Body of pancreas (tissue), 4 donors: ENCODE measurements around the gene JMJD6. TPM values are rescaled to one million over a fixed set of nuclear protein-coding genes. Genes with fewer than 3 reads are reported as not detected.
"Not testable (repeated sequence)": the region's sequence is repeated elsewhere in the genome, so short reads cannot be mapped to it uniquely, and the experiment has no call there.

Experiments used
- ATAC-seq: fragments of 150-250 bp; one replicate; pipeline ENCODE4 v1.9.1; 2016
- DNase-seq, 4 donors: peaks; one replicate each; pipeline ENCODE4 v3.0.0-alpha.2; 2019
- H3K27ac ChIP-seq, 4 donors: fragments of 200-600 bp; sonication (generic); 1 replicate in 3 of 4; 2 replicates in 1 of 4; pipeline versions ENCODE4 v1.5.1 to v1.6.1; 2016 to 2019; ENCODE audit warnings: mild to moderate bottlenecking in 1 of 4, mixed read lengths in 1 of 4, moderate library complexity in 1 of 4
- H3K27me3 ChIP-seq, 2 donors: fragments of 200-600 bp; sonication (generic); one replicate each; pipeline ENCODE4 v1.6.0; 2016; ENCODE audit warnings: mild to moderate bottlenecking in 1 of 2
- H3K36me3 ChIP-seq, 2 donors: fragments of 200-600 bp; sonication (generic); replicated peaks in 1 of 2; 2 replicates each; pipeline ENCODE4 v1.5.1; 2016; ENCODE audit warnings: low read depth in 2 of 2; ENCODE audit not compliant: insufficient read depth in 1 of 2
- H3K4me1 ChIP-seq: fragments of 200-600 bp; sonication (generic); one replicate; pipeline ENCODE4 v1.6.0; 2016
- H3K4me3 ChIP-seq, 2 donors: fragments of 200-600 bp; sonication (generic); 1 replicate in 1 of 2; 2 replicates in 1 of 2; pipeline ENCODE4 v1.5.1; 2016 to 2019
- H3K9me3 ChIP-seq, 3 donors: fragments of 200-600 bp; sonication (generic); 1 replicate in 2 of 3; 2 replicates in 1 of 3; pipeline ENCODE4 v1.5.1; 2016
- CTCF ChIP-seq, 7 experiments: fragments of 450-650 bp in 4 of 7; fragments of 200-600 bp in 3 of 7; sonication (generic) in 3 of 7; IDR thresholded peaks; one replicate each; pipeline ENCODE4 v1.5.1; 2016 to 2019; ENCODE audit warnings: antibody characterized with exemption in 7 of 7
- POLR2A ChIP-seq, 3 donors: fragments of 450-650 bp; IDR thresholded peaks; one replicate each; pipeline ENCODE4 v1.6.1; 2016; ENCODE audit warnings: antibody characterized with exemption in 3 of 3, mild to moderate bottlenecking in 2 of 3
- WGBS, 2 donors: methylation state at CpG; one replicate each; pipeline ENCODE4 v1.1.5; 2017; 5-methylcytosine and 5-hydroxymethylcytosine counted together
- intact Hi-C: fragments of 100-400 bp; cut with DNase I; formaldehyde crosslinking; loops from one replicate; pipeline ENCODE4 v1.15.1; 2023
- total RNA-seq, 2 donors: library from RNA; depleted of rRNA; stranded (reverse); fragments of >200 nt; gene quantifications; one replicate each; pipeline ENCODE4 v1.1.0, GENCODE V29; 2016

JMJD6 gene
- total RNA-seq, 2 donors from 2014 or later: 15.2 to 20.0 TPM

DNA sequence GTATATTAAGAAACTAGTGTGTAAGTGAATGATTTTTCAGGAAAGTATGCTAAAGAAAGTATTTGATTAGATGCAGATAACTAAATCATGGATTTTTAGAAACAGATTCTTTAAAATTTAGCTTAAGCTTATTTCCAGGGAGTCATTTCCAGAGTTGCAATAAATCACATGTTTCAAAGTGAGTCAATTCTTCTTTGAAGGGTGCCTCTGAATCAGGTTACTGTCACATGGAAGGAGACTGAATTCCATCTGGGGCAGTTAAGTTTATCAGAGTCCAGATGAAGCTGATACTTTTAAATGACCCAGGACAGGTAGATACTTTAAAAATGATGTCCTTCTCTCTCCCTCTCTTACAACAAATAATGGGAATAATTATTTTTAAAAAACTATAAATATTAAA, 16.6 kb upstream of the JMJD6 start:
- peaks cover 19% of the 10 kb centered on the region for H3K4me1 ChIP-seq
- H3K9me3 ChIP-seq: no peaks in the 10 kb centered on the region
- H3K27me3 ChIP-seq: no peaks in the 10 kb centered on the region
- DNase-seq: no peak
- H3K27ac ChIP-seq: no peak overlapping the region
- TF ChIP-seq CTCF (IDR thresholded peaks at IDR 0.05): no peak
- no peak for TF ChIP-seq POLR2A (IDR thresholded peaks at IDR 0.05)
- intact Hi-C loops: no loop called here
- ATAC-seq: no peak
- H3K4me3 ChIP-seq: no peak overlapping the region
- H3K36me3 ChIP-seq: peaks cover 3 to 7% of the 10 kb centered on the region in 2 donors

DNA sequence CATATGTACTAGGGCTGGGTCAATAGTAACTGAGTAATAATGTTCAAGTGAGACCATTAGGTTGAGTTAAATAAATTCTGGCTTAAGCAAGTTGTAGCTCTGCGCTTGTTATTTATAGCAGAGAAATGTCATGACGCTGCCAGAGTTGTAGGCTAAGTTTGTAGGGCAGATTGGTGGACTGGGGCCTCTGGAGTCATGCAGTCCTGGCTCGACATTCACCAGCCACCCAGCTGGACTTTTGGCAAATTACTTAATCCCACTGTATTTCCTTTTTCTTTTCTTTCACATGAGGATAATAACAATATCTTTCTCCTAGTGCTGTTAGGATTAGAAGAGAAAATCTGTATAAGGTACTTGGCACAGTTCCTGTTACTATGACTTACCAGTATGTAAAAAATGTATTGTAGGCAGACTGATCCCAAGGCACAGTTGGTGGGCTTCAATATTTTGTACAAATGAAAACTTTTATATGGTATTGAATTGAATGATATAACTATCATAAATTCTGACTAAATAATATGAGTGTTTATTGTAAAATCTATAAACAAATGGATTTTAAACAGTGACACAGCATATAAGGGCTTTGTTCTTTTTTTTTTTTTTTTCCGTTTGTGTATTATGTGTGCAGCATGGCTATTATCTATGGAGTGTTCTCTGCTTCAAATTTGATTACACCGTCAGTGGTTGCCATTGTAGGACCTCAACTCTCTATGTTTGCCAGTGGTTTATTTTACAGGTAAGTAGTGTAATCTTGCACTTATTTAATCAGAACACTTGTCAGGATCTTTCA, 14.1 kb upstream of the JMJD6 start:
- H3K36me3 ChIP-seq: peaks cover 3 to 7% of the 10 kb centered on the region in 2 donors
- H3K27me3 ChIP-seq: no peaks in the 10 kb centered on the region
- no peak overlapping the region for H3K4me3 ChIP-seq
- H3K9me3 ChIP-seq: no peaks in the 10 kb centered on the region
- peaks cover 20% of the 10 kb centered on the region for H3K4me1 ChIP-seq
- H3K27ac ChIP-seq: no peak overlapping the region
- no peak for DNase-seq
- TF ChIP-seq POLR2A (IDR thresholded peaks at IDR 0.05) (no peak), CTCF (IDR thresholded peaks at IDR 0.05) (no peak)
- no peak for ATAC-seq
- WGBS, 2 donors: 74 to 83% methylated on average over 5 of the region's 5 CpGs
- intact Hi-C loops: no loop called here

GRCh38 chr17:76739568-76740115, 13.2 kb upstream of the JMJD6 start:
- ATAC-seq: not testable (repeated sequence)

GRCh38 chr17:76738468-76738850, 12.1 kb upstream of the JMJD6 start:
- no peaks in the 10 kb centered on the region for H3K27me3 ChIP-seq
- H3K36me3 ChIP-seq: peaks cover 0 to 10% of the 10 kb centered on the region in 2 donors
- WGBS, 2 donors: 1 to 2% methylated on average over 7 of the region's 7 CpGs
- H3K9me3 ChIP-seq: no peaks in the 10 kb centered on the region
- no peak for TF ChIP-seq POLR2A (IDR thresholded peaks at IDR 0.05)
- no peak for TF ChIP-seq CTCF (IDR thresholded peaks at IDR 0.05)
- intact Hi-C loops: no loop called here
- peak overlapping the region; percentile 98 to 100 (median 99) for H3K27ac ChIP-seq
- H3K4me3 ChIP-seq: peak overlapping the region in 1 of 2 donors; percentile 69
- ATAC-seq: no peak
- peaks cover 41% of the 10 kb centered on the region for H3K4me1 ChIP-seq
- DNase-seq: no peak

More at GRCh38 chr17:76739568-76740115, 13.2 kb upstream of the JMJD6 start:
- H3K27me3 ChIP-seq, H3K27ac ChIP-seq, H3K9me3 ChIP-seq, H3K36me3 ChIP-seq, DNase-seq, H3K4me3 ChIP-seq, intact Hi-C loops: not testable (repeated sequence)
- 92 to 94% methylated on average over 17 of the region's 17 CpGs for WGBS, 2 donors
- H3K4me1 ChIP-seq: peaks cover 29% of the 10 kb centered on the region

DNA sequence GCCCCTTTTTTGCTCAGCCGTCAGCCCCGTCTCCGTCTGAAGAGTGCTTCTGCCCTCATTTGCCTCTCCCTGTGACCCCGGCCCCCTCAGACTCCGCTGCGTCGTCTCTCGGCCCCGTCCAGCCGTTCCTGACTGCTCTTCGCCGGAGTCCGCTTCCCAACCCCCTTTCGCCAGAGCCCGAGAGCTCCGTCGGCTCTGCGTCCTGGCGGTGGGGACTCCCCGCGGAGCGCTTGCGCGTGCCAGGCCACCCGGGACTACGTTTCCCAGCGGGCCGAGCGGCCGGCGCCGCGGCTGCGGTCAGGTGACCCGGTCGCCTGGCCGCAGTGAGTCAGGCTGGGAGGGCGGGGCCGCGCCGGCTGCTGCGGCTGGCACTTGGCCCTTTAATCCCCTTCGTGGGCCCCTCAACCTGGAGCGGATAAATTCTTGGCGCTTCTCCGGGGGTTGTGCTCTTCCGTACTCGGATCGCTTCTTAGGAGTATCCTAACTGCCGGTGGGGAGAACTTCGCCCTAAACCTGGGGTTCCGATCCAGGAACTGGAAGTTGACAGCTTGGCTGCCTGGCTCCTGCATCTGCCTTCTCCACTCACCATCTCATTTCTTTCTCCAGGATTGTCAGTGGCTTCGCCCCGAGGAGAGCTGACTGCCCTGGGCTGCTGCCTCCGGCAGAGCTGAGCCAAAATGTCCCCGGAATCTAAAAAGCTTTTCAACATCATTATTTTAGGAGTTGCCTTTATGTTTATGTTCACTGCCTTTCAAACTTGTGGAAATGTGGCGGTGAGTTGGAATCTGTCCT, 11.5 kb upstream of the JMJD6 start, which contains the start of gene MFSD11:
TSS of gene MFSD11 (plus strand) at position 444 of the 792 bp plus-strand sequence. CDS start at position 678, 234 bp downstream.
- ATAC-seq: peak; percentile 79
- H3K27me3 ChIP-seq: no peaks in the 10 kb centered on the region
- peak in 2 of 7 experiments; percentile 11 to 16 for TF ChIP-seq CTCF (IDR thresholded peaks at IDR 0.05)
- TF ChIP-seq POLR2A (IDR thresholded peaks at IDR 0.05): peak in 1 of 3 donors; percentile 11
- H3K9me3 ChIP-seq: no peaks in the 10 kb centered on the region
- DNase-seq: peak; percentile 90 to 92 (median 92)
- H3K27ac ChIP-seq: peak within 1 kb of the TSS; percentile 98 to 100 (median 99)
- 0% methylated on average over 21 to 56 of the region's 57 CpGs for WGBS, 2 donors
- peaks cover 0 to 14% of the 10 kb centered on the region in 2 donors for H3K36me3 ChIP-seq
- peak within 1 kb of the TSS; percentile 67 to 85 for H3K4me3 ChIP-seq
- peaks cover 47% of the 10 kb centered on the region for H3K4me1 ChIP-seq
- intact Hi-C loops: no loop called here
